OCI-LY3 (cell line): Measurements from ENCODE around the gene CELF5.

ENCODE experiments used
- H2AFZ ChIP-seq: fragments of 200-600, 300-600 bp; shearing (Covaris generic); 2 replicates; pipeline ENCODE4 v1.6.0; 2014; ENCODE audit warnings: antibody characterized with exemption, low read depth, low read length
- H3K27ac ChIP-seq: fragments of 200-600, 300-600 bp; sonication (generic); 2 replicates; pipeline ENCODE4 v1.5.1; 2014; ENCODE audit warnings: mild to moderate bottlenecking, low read length, moderate library complexity, mixed read lengths
- H3K27me3 ChIP-seq: fragments of 200-600, 300-600 bp; sonication (generic); 2 replicates; pipeline ENCODE4 v1.6.1; 2014; ENCODE audit warnings: low read depth, low read length, mixed read lengths
- H3K36me3 ChIP-seq: fragments of 200-600, 300-600 bp; sonication (generic); replicated peaks from 2 replicates; pipeline ENCODE3; 2014; ENCODE audit warnings: low read depth, low read length, mixed read lengths
- H3K4me1 ChIP-seq: fragments of 300-600, 200-600 bp; sonication (generic); 2 replicates; pipeline ENCODE4 v1.6.1; 2014; ENCODE audit warnings: low read length, mixed read lengths
- H3K4me2 ChIP-seq: fragments of 200-600, 300-600 bp; sonication (generic); 2 replicates; pipeline ENCODE4 v1.6.1; 2014; ENCODE audit warnings: low read length, mixed read lengths
- H3K4me3 ChIP-seq: fragments of 300-600, 200-600 bp; sonication (generic); 2 replicates; pipeline ENCODE4 v1.5.1; 2014; ENCODE audit warnings: antibody characterized with exemption, mild to moderate bottlenecking, low read length, moderate library complexity
- H3K79me2 ChIP-seq: fragments of 300-600, 200-600 bp; shearing (Covaris generic); 2 replicates; pipeline ENCODE4 v1.6.1; 2014; ENCODE audit warnings: mild to moderate bottlenecking, low read length, mixed read lengths
- H3K9ac ChIP-seq: fragments of 300-600, 200-600 bp; shearing (Covaris generic); 2 replicates; pipeline ENCODE4 v1.6.0; 2014; ENCODE audit warnings: mild to moderate bottlenecking, low read length, moderate library complexity
- H3K9me3 ChIP-seq: fragments of 200-600, 300-600 bp; shearing (Covaris generic); 2 replicates; pipeline ENCODE4 v1.6.1; 2014; ENCODE audit warnings: low read length, mixed read lengths; ENCODE audit not compliant: insufficient read depth
- H4K20me1 ChIP-seq: fragments of 200-600, 300-600 bp; sonication (generic); 2 replicates; pipeline ENCODE4 v1.6.1; 2016; ENCODE audit warnings: low read length, mixed read lengths; ENCODE audit not compliant: insufficient read depth
- CTCF ChIP-seq: fragments of 200-600, 300-600 bp; sonication (generic); IDR thresholded peaks from 2 replicates; pipeline ENCODE4 v1.5.1; 2014; ENCODE audit warnings: antibody characterized with exemption, low read length, low read depth
- EZH2phosphoT487 ChIP-seq: fragments of 200-600 bp; shearing (Covaris generic); IDR thresholded peaks from 2 replicates; pipeline ENCODE4 v1.6.1; 2018; ENCODE audit warnings: antibody characterized with exemption, mixed run types, low read depth

CELF5 gene

GRCh38 chr19:3322199-3322978 lies 97.9 kb downstream of the CELF5 start:
- Histone ChIP-seq H3K27ac (no peak overlapping the region), H3K4me3 (no peak overlapping the region), H3K79me2 (no peaks in the 10 kb centered on the region), H3K4me1 (no peaks in the 10 kb centered on the region), H3K9me3 (no peaks in the 10 kb centered on the region), H3K9ac (no peak overlapping the region), H4K20me1 (no peaks in the 10 kb centered on the region), H3K36me3 (no peaks in the 10 kb centered on the region), H3K27me3 (no peaks in the 10 kb centered on the region), H3K4me2 (no peak overlapping the region), H2AFZ (no peak overlapping the region)
- TF ChIP-seq CTCF (no peak), EZH2phosphoT487 (no peak)

GRCh38 chr19:3323026-3323425 lies 98.6 kb downstream of the CELF5 start:
- Histone ChIP-seq H3K27ac (no peak overlapping the region), H3K4me2 (no peak overlapping the region), H2AFZ (no peak overlapping the region), H3K36me3 (no peaks in the 10 kb centered on the region), H3K9ac (no peak overlapping the region), H4K20me1 (no peaks in the 10 kb centered on the region), H3K27me3 (no peaks in the 10 kb centered on the region), H3K4me1 (no peaks in the 10 kb centered on the region), H3K9me3 (no peaks in the 10 kb centered on the region), H3K4me3 (no peak overlapping the region), H3K79me2 (no peaks in the 10 kb centered on the region)
- TF ChIP-seq CTCF = no peak
- no peak for TF ChIP-seq EZH2phosphoT487

GRCh38 chr19:3323658-3324057 lies 99.2 kb downstream of the CELF5 start:
- TF ChIP-seq EZH2phosphoT487 (no peak), CTCF (no peak)
- Histone ChIP-seq H3K36me3 (no peaks in the 10 kb centered on the region), H3K27ac (no peak overlapping the region), H3K9me3 (no peaks in the 10 kb centered on the region), H2AFZ (no peak overlapping the region), H3K4me3 (no peak overlapping the region), H3K4me2 (no peak overlapping the region), H3K27me3 (peaks cover 4% of the 10 kb centered on the region), H3K4me1 (no peaks in the 10 kb centered on the region), H3K9ac (no peak overlapping the region), H4K20me1 (no peaks in the 10 kb centered on the region), H3K79me2 (no peaks in the 10 kb centered on the region)

GRCh38 chr19:3324405-3324856 lies 100.0 kb downstream of the CELF5 start:
- H3K9me3 ChIP-seq = no peaks in the 10 kb centered on the region
- no peak overlapping the region for H3K9ac ChIP-seq
- H2AFZ ChIP-seq = no peak overlapping the region
- no peaks in the 10 kb centered on the region for H4K20me1 ChIP-seq
- no peak overlapping the region for H3K27ac ChIP-seq
- TF ChIP-seq CTCF = peak; percentile 83
- TF ChIP-seq EZH2phosphoT487 = no peak
- H3K4me2 ChIP-seq = no peak overlapping the region
- H3K36me3 ChIP-seq = no peaks in the 10 kb centered on the region
- peaks cover 7% of the 10 kb centered on the region for H3K27me3 ChIP-seq
- H3K4me3 ChIP-seq = no peak overlapping the region
- no peaks in the 10 kb centered on the region for H3K4me1 ChIP-seq
- no peaks in the 10 kb centered on the region for H3K79me2 ChIP-seq
